Loucy (cell line): ENCODE results near the gene RGS6.

Experiments used
- EZH2phosphoT487 ChIP-seq: fragments of 200-600 bp; IDR thresholded peaks from 2 replicates; pipeline ENCODE4 v1.6.1; 2018; ENCODE audit warnings: antibody characterized with exemption, mild to moderate bottlenecking, moderate library complexity, borderline replicate concordance
- TF ChIP-seq, protein P1 (sequence below): fragments of 200-600 bp; sonication (generic); conservative IDR thresholded peaks from 2 replicates; pipeline ENCODE4 v1.5.1; 2014; ENCODE audit warnings: mild to moderate bottlenecking, antibody characterized with exemption, low read length

DNA sequence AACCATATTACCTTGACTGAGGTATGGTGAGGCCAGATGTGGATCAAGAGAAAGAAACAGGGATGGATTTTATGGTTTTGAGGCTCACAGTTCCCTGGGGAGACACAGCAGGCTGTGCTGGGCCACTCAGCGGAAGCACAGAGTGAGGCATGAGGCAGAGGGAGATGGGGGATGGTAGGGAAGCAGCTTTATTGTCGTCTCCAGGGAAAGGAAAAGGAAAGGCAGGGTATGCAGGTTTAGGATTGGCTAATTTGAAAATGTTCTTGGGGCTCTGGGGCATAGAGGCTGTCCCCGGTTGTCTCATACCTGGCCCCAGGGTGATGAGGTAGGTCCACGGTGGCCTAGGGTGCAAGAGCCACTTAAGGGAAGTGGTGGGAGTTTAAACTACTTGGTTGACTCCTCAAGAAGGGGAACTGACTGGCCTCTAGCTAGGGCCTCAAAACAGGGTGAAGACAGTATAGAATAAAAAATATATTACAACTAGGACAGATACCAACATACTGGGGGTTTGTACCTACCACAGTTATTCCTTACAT, 322.8 kb downstream of the RGS6 start:
- TF ChIP-seq, protein P1, sequence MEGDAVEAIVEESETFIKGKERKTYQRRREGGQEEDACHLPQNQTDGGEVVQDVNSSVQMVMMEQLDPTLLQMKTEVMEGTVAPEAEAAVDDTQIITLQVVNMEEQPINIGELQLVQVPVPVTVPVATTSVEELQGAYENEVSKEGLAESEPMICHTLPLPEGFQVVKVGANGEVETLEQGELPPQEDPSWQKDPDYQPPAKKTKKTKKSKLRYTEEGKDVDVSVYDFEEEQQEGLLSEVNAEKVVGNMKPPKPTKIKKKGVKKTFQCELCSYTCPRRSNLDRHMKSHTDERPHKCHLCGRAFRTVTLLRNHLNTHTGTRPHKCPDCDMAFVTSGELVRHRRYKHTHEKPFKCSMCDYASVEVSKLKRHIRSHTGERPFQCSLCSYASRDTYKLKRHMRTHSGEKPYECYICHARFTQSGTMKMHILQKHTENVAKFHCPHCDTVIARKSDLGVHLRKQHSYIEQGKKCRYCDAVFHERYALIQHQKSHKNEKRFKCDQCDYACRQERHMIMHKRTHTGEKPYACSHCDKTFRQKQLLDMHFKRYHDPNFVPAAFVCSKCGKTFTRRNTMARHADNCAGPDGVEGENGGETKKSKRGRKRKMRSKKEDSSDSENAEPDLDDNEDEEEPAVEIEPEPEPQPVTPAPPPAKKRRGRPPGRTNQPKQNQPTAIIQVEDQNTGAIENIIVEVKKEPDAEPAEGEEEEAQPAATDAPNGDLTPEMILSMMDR = no peak
- no peak for TF ChIP-seq EZH2phosphoT487
